Smooth muscle cell (in vitro differentiated cells): ENCODE data around the gene RANBP3. TPM values are rescaled to one million over a fixed set of nuclear protein-coding genes. Genes with fewer than 3 reads are reported as not detected.

Experiments
- DNase-seq: peaks from one replicate; lab custom pipeline; 2025; ENCODE audit not compliant: unreplicated experiment; lab: John Stamatoyannopoulos, UW
- H2AFZ ChIP-seq: fragments of 200-600 bp; sonication (generic); 2 replicates; pipeline ENCODE4 v1.6.0; 2016; ENCODE audit warnings: antibody characterized with exemption, low read depth, mild to moderate bottlenecking
- H3F3A ChIP-seq: fragments of 200-600 bp; sonication (generic); 2 replicates; pipeline ENCODE4 v1.6.0; 2017; ENCODE audit warnings: antibody characterized with exemption, low read depth
- H3K27ac ChIP-seq: fragments of 200-600 bp; sonication (generic); 2 replicates; pipeline ENCODE4 v1.5.1; 2016; ENCODE audit warnings: low read depth, mild to moderate bottlenecking
- H3K27me3 ChIP-seq: fragments of 200-600 bp; sonication (generic); 2 replicates; pipeline ENCODE4 v1.6.1; 2016; ENCODE audit warnings: low read depth, mild to moderate bottlenecking
- H3K36me3 ChIP-seq: fragments of 200-600 bp; sonication (generic); 2 replicates; pipeline ENCODE4 v1.5.1; 2016; ENCODE audit warnings: low read depth
- H3K4me1 ChIP-seq: fragments of 200-600 bp; sonication (generic); 2 replicates; pipeline ENCODE4 v1.5.1; 2016; ENCODE audit warnings: low read depth
- H3K4me2 ChIP-seq: fragments of 200-600 bp; sonication (generic); 2 replicates; pipeline ENCODE4 v1.6.0; 2016; ENCODE audit warnings: mild to moderate bottlenecking
- H3K4me3 ChIP-seq: fragments of 200-600 bp; sonication (generic); 2 replicates; pipeline ENCODE4 v1.5.1; 2016; ENCODE audit warnings: mild to moderate bottlenecking
- H3K79me2 ChIP-seq: fragments of 200-600 bp; sonication (generic); 2 replicates; pipeline ENCODE4 v1.6.0; 2016; ENCODE audit warnings: low read depth, mild to moderate bottlenecking
- H3K9ac ChIP-seq: fragments of 200-600 bp; sonication (generic); 2 replicates; pipeline ENCODE4 v1.6.0; 2016; ENCODE audit warnings: low read depth
- H3K9me3 ChIP-seq: fragments of 200-600 bp; sonication (generic); replicated peaks from 2 replicates; pipeline ENCODE4 v1.5.1; 2016; ENCODE audit warnings: low read depth
- H4K20me1 ChIP-seq: fragments of 200-600 bp; sonication (generic); 2 replicates; pipeline ENCODE4 v1.6.0; 2016; ENCODE audit warnings: low read depth
- CTCF ChIP-seq: fragments of 200-600 bp; sonication (generic); IDR thresholded peaks from 2 replicates; pipeline ENCODE4 v1.5.1; 2017; ENCODE audit warnings: borderline replicate concordance, mild to moderate bottlenecking, antibody characterized with exemption; ENCODE audit not compliant: insufficient read depth, poor library complexity, severe bottlenecking
- WGBS: methylation state at CpG from one replicate; pipeline ENCODE4 v1.1.7; 2016; ENCODE audit warnings: low lambda C conversion rate; 5-methylcytosine and 5-hydroxymethylcytosine counted together
- polyA plus RNA-seq: library from polyadenylated mRNA; unstranded; fragments of >200 nt; fragmentation: Nextera tagmentation; extraction: Ambion mirVana; gene quantifications from 2 replicates; pipeline ENCODE4 v1.2.1, GENCODE V29; 2016
- total RNA-seq: library from RNA; depleted of rRNA; stranded (reverse); fragments of >200 nt; gene quantifications from 2 replicates; pipeline ENCODE4 v1.2.3, GENCODE V29; 2014

Gene RANBP3
- total and polyA plus RNA-seq, 2 experiments from 2014 or later, result 13.4 to 65.8 TPM

DNA sequence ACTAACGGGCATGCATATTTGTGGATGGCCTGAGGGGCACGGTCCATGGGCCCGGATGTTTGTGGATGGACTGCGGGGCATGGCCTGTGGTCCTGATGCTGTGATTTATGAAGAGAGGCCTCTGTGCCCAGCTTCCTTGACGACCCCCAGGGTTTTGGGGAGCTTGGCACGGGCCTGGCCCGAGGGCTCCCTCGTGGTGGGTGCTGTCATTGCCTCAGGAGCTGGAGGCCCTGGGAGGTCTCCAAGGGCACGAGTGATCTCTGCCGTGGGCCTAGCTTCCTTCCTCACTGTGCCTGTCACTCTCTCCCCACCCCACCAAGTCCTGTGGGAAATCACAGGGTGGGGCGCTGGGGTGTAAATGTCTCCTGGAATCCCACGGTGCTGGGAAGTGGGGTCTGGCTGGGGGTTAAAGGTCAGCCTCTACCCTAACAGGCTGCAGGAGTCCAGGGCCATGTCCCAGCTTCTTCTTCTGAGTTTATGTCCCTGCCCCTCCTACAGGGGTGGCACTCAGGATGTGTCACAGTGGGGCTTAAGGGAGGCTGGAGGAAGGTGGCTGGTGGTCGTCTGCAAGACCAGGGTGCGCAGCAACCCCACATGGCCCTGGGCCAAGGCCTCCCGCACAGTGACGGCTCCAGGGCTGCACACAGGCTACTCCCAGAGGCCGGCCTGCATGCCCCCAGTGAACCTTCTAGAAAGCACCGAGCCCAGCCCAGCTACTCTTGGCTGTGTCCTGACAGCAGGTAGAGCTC lies 27.6 kb upstream of the RANBP3 start:
- Histone ChIP-seq H3K4me3 (no peak overlapping the region), H3F3A (no peaks in the 10 kb centered on the region), H2AFZ (no peak overlapping the region), H3K27ac (no peak overlapping the region), H3K9ac (no peak overlapping the region), H3K4me2 (no peak overlapping the region), H3K79me2 (no peaks in the 10 kb centered on the region), H3K27me3 (no peaks in the 10 kb centered on the region), H3K9me3 (no peaks in the 10 kb centered on the region), H3K4me1 (no peaks in the 10 kb centered on the region), H3K36me3 (no peaks in the 10 kb centered on the region), H4K20me1 (no peaks in the 10 kb centered on the region)
- 91% methylated on average over 15 of the region's 18 CpGs for WGBS
- no peak for DNase-seq
- TF ChIP-seq CTCF, result no peak

DNA sequence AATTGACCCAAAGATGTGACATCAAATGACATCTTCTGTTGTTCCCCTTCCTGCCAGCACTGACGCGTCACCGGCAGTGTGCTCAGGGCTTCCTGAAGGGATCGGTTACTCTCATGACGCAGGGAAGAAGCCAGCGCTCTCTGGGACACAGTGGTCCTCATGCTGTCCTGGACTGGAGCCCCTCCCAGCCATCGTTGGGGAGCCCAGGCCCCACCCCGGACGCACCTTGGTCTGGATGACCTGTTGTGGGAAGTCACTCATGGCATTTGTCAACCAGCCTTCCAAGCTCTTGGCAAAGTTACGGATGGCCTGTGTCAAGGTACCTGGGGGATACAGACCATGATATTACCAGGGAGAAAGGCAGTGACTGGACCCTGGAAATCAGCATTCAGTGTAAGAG lies 26.0 kb upstream of the RANBP3 start:
- Histone ChIP-seq H3K27me3 (no peaks in the 10 kb centered on the region), H3K36me3 (no peaks in the 10 kb centered on the region), H3K27ac (no peak overlapping the region), H3K79me2 (no peaks in the 10 kb centered on the region), H4K20me1 (no peaks in the 10 kb centered on the region), H3K4me3 (no peak overlapping the region), H3F3A (no peaks in the 10 kb centered on the region), H3K4me2 (no peak overlapping the region), H2AFZ (no peak overlapping the region), H3K9ac (no peak overlapping the region), H3K4me1 (no peaks in the 10 kb centered on the region), H3K9me3 (no peaks in the 10 kb centered on the region)
- 81% methylated on average over 10 of the region's 10 CpGs for WGBS
- no peak for DNase-seq
- no peak for TF ChIP-seq CTCF

DNA sequence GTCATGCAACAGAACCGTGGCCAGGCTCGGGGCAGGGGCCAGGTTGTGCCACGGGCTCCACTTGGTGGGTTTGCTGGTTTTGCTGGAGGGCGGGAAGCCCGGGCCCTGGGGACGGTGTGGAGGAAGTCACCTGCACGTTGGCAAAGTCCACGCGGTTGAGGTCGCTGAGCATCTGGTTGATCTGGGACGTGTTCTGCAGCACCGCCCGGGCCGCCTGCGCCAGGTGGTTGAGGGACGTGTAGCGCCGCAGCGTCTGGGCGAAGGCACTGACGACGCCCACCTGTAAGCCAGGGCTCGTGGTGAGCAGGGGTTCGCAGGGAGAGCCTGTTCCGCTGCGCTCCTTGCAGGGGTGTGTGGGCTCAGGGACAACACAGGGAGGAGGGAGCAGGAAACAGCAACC lies 24.7 kb upstream of the RANBP3 start:
- Histone ChIP-seq H4K20me1 (no peaks in the 10 kb centered on the region), H3K79me2 (no peaks in the 10 kb centered on the region), H3F3A (no peaks in the 10 kb centered on the region), H3K27ac (no peak overlapping the region), H3K9ac (no peak overlapping the region), H3K27me3 (no peaks in the 10 kb centered on the region), H3K36me3 (no peaks in the 10 kb centered on the region), H3K4me3 (no peak overlapping the region), H3K9me3 (no peaks in the 10 kb centered on the region), H2AFZ (no peak overlapping the region), H3K4me1 (no peaks in the 10 kb centered on the region), H3K4me2 (no peak overlapping the region)
- WGBS, result 94% methylated on average over 21 of the region's 26 CpGs
- TF ChIP-seq CTCF, result no peak
- no peak for DNase-seq
